Measurements from ENCODE around the gene THPO. TPM values are rescaled to one million over a fixed set of nuclear protein-coding genes. Genes with fewer than 3 reads are reported as not detected.

Gene THPO
- total and polyA plus RNA-seq, 2 experiments from 2014 or later = 0.14 to 1.9 TPM

DNA sequence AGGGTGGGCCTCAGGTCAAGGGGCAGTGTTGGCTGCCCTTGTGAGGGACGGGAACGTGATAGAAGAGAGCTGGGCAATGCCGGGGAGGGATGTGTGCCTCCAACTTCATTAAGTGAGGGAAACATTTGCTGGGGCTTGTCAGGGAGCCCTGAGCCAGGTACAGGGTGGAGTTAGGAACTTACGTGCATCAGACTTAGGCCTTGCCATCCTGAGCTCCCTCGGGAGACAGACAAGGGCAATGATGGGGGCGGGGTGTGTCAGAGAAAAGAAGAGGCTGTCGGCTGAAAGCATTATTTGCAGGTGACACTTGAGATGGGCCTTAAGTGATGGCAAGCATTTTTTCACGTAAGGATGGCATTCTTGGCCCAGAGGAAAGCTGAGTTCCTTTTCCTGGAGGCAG, 39.0 kb downstream of the THPO start:
- Mint-ChIP-seq H3K36me3 (ENCODE audit: low read depth) (peaks cover 27% of the 10 kb centered on the region), H3K9me3 (peaks cover 3% of the 10 kb centered on the region; the same call in 1 of the 3 replicates), H3K4me1 (peaks cover 42% of the 10 kb centered on the region), H3K27me3 (ENCODE audit: insufficient read depth, low read depth, poor library complexity) (peaks cover 32% of the 10 kb centered on the region), H3K4me3 (peak overlapping the region; percentile 59), H3K27ac (no peak overlapping the region)
- H3K4me3 ChIP-seq = peak overlapping the region; percentile 57
- H3K79me2 ChIP-seq (replicated peaks; ENCODE audit: insufficient read depth) = peaks cover 28% of the 10 kb centered on the region
- H3K36me3 ChIP-seq (ENCODE audit: insufficient read depth) = 0 out of 2 replicates have a peak, but pooled peaks cover 4% of the 10 kb centered on the region
- peak overlapping the region; percentile 90 for H3K4me2 ChIP-seq
- no peak overlapping the region for H3K27ac ChIP-seq (ENCODE audit: low read depth)
- TF ChIP-seq JUNB (IDR thresholded peaks at IDR 0.05; ENCODE audit: unreplicated experiment) (no peak), EZH2phosphoT487 (IDR thresholded peaks at IDR 0.05; ENCODE audit: unreplicated experiment) (no peak), ZNF331 (CRISPR knock-in tag; IDR thresholded peaks at IDR 0.05; ENCODE audit: low read depth) (no peak), NANOG (IDR thresholded peaks at IDR 0.05; ENCODE audit: borderline replicate concordance) (no peak), POLR2AphosphoS5 (IDR thresholded peaks at IDR 0.05; ENCODE audit: low read depth) (no peak), CREB1 (CRISPR knock-in tag; IDR thresholded peaks at IDR 0.05; ENCODE audit: low read depth) (no peak), EZH2 (IDR thresholded peaks at IDR 0.05; ENCODE audit: low read depth, unreplicated experiment) (no peak), ZNF114 (CRISPR knock-in tag; IDR thresholded peaks at IDR 0.05) (no peak), REST (IDR thresholded peaks at IDR 0.05; ENCODE audit: unreplicated experiment) (no peak), STAT1 (IDR thresholded peaks at IDR 0.05; ENCODE audit: unreplicated experiment) (no peak)
- TF ChIP-seq, protein P1, sequence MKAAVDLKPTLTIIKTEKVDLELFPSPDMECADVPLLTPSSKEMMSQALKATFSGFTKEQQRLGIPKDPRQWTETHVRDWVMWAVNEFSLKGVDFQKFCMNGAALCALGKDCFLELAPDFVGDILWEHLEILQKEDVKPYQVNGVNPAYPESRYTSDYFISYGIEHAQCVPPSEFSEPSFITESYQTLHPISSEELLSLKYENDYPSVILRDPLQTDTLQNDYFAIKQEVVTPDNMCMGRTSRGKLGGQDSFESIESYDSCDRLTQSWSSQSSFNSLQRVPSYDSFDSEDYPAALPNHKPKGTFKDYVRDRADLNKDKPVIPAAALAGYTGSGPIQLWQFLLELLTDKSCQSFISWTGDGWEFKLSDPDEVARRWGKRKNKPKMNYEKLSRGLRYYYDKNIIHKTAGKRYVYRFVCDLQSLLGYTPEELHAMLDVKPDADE (IDR thresholded peaks at IDR 0.05) = no peak
- TF ChIP-seq, protein P2, sequence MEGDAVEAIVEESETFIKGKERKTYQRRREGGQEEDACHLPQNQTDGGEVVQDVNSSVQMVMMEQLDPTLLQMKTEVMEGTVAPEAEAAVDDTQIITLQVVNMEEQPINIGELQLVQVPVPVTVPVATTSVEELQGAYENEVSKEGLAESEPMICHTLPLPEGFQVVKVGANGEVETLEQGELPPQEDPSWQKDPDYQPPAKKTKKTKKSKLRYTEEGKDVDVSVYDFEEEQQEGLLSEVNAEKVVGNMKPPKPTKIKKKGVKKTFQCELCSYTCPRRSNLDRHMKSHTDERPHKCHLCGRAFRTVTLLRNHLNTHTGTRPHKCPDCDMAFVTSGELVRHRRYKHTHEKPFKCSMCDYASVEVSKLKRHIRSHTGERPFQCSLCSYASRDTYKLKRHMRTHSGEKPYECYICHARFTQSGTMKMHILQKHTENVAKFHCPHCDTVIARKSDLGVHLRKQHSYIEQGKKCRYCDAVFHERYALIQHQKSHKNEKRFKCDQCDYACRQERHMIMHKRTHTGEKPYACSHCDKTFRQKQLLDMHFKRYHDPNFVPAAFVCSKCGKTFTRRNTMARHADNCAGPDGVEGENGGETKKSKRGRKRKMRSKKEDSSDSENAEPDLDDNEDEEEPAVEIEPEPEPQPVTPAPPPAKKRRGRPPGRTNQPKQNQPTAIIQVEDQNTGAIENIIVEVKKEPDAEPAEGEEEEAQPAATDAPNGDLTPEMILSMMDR (conservative IDR thresholded peaks at IDR 0.05; ENCODE audit: low read depth in 2 of 2) = no peak
- TF ChIP-seq, protein P3, sequence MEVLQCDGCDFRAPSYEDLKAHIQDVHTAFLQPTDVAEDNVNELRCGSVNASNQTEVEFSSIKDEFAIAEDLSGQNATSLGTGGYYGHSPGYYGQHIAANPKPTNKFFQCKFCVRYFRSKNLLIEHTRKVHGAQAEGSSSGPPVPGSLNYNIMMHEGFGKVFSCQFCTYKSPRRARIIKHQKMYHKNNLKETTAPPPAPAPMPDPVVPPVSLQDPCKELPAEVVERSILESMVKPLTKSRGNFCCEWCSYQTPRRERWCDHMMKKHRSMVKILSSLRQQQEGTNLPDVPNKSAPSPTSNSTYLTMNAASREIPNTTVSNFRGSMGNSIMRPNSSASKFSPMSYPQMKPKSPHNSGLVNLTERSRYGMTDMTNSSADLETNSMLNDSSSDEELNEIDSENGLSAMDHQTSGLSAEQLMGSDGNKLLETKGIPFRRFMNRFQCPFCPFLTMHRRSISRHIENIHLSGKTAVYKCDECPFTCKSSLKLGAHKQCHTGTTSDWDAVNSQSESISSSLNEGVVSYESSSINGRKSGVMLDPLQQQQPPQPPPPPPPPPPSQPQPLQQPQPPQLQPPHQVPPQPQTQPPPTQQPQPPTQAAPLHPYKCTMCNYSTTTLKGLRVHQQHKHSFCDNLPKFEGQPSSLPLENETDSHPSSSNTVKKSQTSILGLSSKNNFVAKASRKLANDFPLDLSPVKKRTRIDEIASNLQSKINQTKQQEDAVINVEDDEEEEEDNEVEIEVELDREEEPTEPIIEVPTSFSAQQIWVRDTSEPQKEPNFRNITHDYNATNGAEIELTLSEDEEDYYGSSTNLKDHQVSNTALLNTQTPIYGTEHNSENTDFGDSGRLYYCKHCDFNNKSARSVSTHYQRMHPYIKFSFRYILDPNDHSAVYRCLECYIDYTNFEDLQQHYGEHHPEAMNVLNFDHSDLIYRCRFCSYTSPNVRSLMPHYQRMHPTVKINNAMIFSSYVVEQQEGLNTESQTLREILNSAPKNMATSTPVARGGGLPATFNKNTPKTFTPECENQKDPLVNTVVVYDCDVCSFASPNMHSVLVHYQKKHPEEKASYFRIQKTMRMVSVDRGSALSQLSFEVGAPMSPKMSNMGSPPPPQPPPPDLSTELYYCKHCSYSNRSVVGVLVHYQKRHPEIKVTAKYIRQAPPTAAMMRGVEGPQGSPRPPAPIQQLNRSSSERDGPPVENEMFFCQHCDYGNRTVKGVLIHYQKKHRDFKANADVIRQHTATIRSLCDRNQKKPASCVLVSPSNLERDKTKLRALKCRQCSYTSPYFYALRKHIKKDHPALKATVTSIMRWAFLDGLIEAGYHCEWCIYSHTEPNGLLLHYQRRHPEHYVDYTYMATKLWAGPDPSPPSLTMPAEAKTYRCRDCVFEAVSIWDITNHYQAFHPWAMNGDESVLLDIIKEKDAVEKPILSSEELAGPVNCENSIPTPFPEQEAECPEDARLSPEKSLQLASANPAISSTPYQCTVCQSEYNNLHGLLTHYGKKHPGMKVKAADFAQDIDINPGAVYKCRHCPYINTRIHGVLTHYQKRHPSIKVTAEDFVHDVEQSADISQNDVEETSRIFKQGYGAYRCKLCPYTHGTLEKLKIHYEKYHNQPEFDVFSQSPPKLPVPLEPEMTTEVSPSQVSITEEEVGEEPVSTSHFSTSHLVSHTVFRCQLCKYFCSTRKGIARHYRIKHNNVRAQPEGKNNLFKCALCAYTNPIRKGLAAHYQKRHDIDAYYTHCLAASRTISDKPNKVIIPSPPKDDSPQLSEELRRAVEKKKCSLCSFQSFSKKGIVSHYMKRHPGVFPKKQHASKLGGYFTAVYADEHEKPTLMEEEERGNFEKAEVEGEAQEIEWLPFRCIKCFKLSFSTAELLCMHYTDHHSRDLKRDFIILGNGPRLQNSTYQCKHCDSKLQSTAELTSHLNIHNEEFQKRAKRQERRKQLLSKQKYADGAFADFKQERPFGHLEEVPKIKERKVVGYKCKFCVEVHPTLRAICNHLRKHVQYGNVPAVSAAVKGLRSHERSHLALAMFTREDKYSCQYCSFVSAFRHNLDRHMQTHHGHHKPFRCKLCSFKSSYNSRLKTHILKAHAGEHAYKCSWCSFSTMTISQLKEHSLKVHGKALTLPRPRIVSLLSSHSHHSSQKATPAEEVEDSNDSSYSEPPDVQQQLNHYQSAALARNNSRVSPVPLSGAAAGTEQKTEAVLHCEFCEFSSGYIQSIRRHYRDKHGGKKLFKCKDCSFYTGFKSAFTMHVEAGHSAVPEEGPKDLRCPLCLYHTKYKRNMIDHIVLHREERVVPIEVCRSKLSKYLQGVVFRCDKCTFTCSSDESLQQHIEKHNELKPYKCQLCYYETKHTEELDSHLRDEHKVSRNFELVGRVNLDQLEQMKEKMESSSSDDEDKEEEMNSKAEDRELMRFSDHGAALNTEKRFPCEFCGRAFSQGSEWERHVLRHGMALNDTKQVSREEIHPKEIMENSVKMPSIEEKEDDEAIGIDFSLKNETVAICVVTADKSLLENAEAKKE (CRISPR knock-in tag; IDR thresholded peaks at IDR 0.05) = no peak
- H3K9me2 ChIP-seq (ENCODE audit: insufficient read depth) = no peaks in the 10 kb centered on the region
- H4K20me1 ChIP-seq (replicated peaks; ENCODE audit: insufficient read depth) = peaks cover 17% of the 10 kb centered on the region
- peaks cover 26% of the 10 kb centered on the region for H3F3A ChIP-seq (replicated peaks; ENCODE audit: low read depth)
- H2AFZ ChIP-seq = no peak overlapping the region
- no peaks in the 10 kb centered on the region for H3K27me3 ChIP-seq (ENCODE audit: insufficient read depth)
- no peak for ATAC-seq
- peaks cover 27% of the 10 kb centered on the region for H3K4me1 ChIP-seq (ENCODE audit: insufficient read depth)
- peak; percentile 40 for DNase-seq (ENCODE audit: low spot score)
